A549 (cell line): ENCODE data around the gene ATP13A2. TPM values are rescaled to one million over a fixed set of nuclear protein-coding genes. Genes with fewer than 3 reads are reported as not detected.
A peak's percentile ranks its signal among the peaks of the same experiment; 100 is the strongest.

Experiments used
- ATAC-seq, 2 experiments: fragments of 200-7000 bp in 1 of 2; fragments of >200 bp in 1 of 2; cut with Nextera tagmentation in 1 of 2; cut with Tn5 transposase in 1 of 2; 3 replicates each; pipeline versions ENCODE4 v1.8.0 to v1.9.1; 2018 to 2020; ENCODE audit warnings: mild to moderate bottlenecking in 1 of 2, moderate library complexity in 1 of 2
- CTCF ChIA-PET: fragments of 300-600 bp; sonication (Branson Sonifier 250); formaldehyde crosslinking; extraction: SDS; loops from one replicate; lab custom pipeline; 2021; ENCODE audit warnings: antibody characterized with exemption, inconsistent platforms; lab: Yijun Ruan, JAX
- POLR2A ChIA-PET: fragments of 350-600 bp; formaldehyde crosslinking; extraction: SDS; loops from one replicate; lab custom pipeline; 2021; ENCODE audit warnings: antibody characterized with exemption, inconsistent platforms; lab: Yijun Ruan, JAX
- DNase-seq, 2 experiments: peaks; one replicate each; pipeline versions ENCODE4 v3.0.0 to v3.0.0-alpha.2; 2011 to 2016; ENCODE audit warnings: low read depth in 1 of 2, low spot score in 1 of 2
- FAIRE-seq: peaks from 2 replicates; lab custom pipeline; 2011; peaks lifted over from hg19 to GRCh38; lab: Jason Lieb, UNC
- H3K27ac ChIP-seq, 2 experiments: fragments of >200 bp; sonication (Bioruptor Twin); formaldehyde crosslinking; 3 replicates each; pipeline ENCODE4 v1.5.1; 2016 to 2017
- H3K4me1 ChIP-seq: fragments of >200 bp; sonication (Bioruptor Twin); formaldehyde crosslinking; 3 replicates; pipeline ENCODE4 v1.6.1; 2016
- H3K4me2 ChIP-seq: fragments of >200 bp; sonication (Bioruptor Twin); formaldehyde crosslinking; 3 replicates; pipeline ENCODE4 v1.6.1; 2016
- H3K4me3 ChIP-seq: fragments of >200 bp; sonication (Bioruptor Twin); formaldehyde crosslinking; 3 replicates; pipeline ENCODE4 v1.5.1; 2016
- H3K9me3 ChIP-seq: fragments of >200 bp; sonication (Bioruptor Twin); formaldehyde crosslinking; 3 replicates; pipeline ENCODE4 v1.6.1; 2016
- BCL3 ChIP-seq: fragments of >200 bp; sonication (Bioruptor Twin); formaldehyde crosslinking; IDR thresholded peaks from 3 replicates; pipeline ENCODE4 v1.6.1; 2016
- CHD4 ChIP-seq: fragments of 200-600 bp; sonication (generic); IDR thresholded peaks from 2 replicates; pipeline ENCODE4 v1.6.1; 2016; ENCODE audit warnings: antibody characterized with exemption, mild to moderate bottlenecking, borderline replicate concordance
- CTCF ChIP-seq: fragments of >200 bp; sonication (Bioruptor Twin); formaldehyde crosslinking; IDR thresholded peaks from 3 replicates; pipeline ENCODE4 v1.5.1; 2016
- E2F6 ChIP-seq: IDR thresholded peaks from 2 replicates; pipeline ENCODE4 v1.6.1; 2012; ENCODE audit warnings: low read depth, borderline replicate concordance
- EHF ChIP-seq: fragments of 250-450 bp; sonication (Bioruptor Pico); IDR thresholded peaks from 2 replicates; pipeline ENCODE4 v1.5.0; 2020; ENCODE audit warnings: mild to moderate bottlenecking
- ESRRA ChIP-seq: fragments of 150-350 bp; IDR thresholded peaks from 2 replicates; pipeline ENCODE4 v1.6.1; 2014; ENCODE audit warnings: mild to moderate bottlenecking, low read length, borderline replicate concordance
- FOXS1 ChIP-seq: fragments of 250-450 bp; sonication (Bioruptor Pico); IDR thresholded peaks from 2 replicates; pipeline ENCODE4 v1.5.0; 2020; ENCODE audit warnings: mild to moderate bottlenecking, moderate library complexity
- GATA3 ChIP-seq: IDR thresholded peaks from 2 replicates; pipeline ENCODE4 v1.6.1; 2012; ENCODE audit warnings: borderline replicate concordance
- HDAC2 ChIP-seq: fragments of 200-600 bp; sonication (generic); IDR thresholded peaks from 2 replicates; pipeline ENCODE4 v1.6.1; 2016
- HEYL ChIP-seq: fragments of 250-450 bp; sonication (Bioruptor Pico); IDR thresholded peaks from 2 replicates; pipeline ENCODE4 v1.8.0; 2021; ENCODE audit warnings: mild to moderate bottlenecking, moderate library complexity
- HOXB13 ChIP-seq: fragments of 250-450 bp; sonication (Bioruptor Pico); IDR thresholded peaks from 2 replicates; pipeline ENCODE4 v1.5.0; 2020; ENCODE audit warnings: low read depth, mild to moderate bottlenecking, moderate library complexity
- HOXB5 ChIP-seq: fragments of 250-450 bp; sonication (Bioruptor Pico); IDR thresholded peaks from 2 replicates; pipeline ENCODE4 v1.5.0; 2020; ENCODE audit warnings: mild to moderate bottlenecking, moderate library complexity
- JUNB ChIP-seq: fragments of >200 bp; sonication (Bioruptor Twin); formaldehyde crosslinking; IDR thresholded peaks from 2 replicates; pipeline ENCODE4 v1.6.1; 2016
- KDM1A ChIP-seq: fragments of 200-600 bp; sonication (generic); IDR thresholded peaks from 2 replicates; pipeline ENCODE4 v1.6.1; 2016; ENCODE audit warnings: low read depth, mild to moderate bottlenecking
- KDM5A ChIP-seq: fragments of 200-600 bp; sonication (generic); IDR thresholded peaks from 2 replicates; pipeline ENCODE4 v1.6.1; 2016; ENCODE audit warnings: antibody characterized with exemption, mild to moderate bottlenecking
- MAX ChIP-seq: IDR thresholded peaks from 2 replicates; pipeline ENCODE4 v1.6.1; 2012
- MYC ChIP-seq: IDR thresholded peaks from 2 replicates; pipeline ENCODE4 v1.6.1; 2012; ENCODE audit warnings: mild to moderate bottlenecking, inconsistent platforms, low read length, improper control_type of control experiment, borderline replicate concordance
- POLR2AphosphoS2 ChIP-seq: conservative IDR thresholded peaks from 2 replicates; pipeline ENCODE4 v1.6.1; 2012; ENCODE audit warnings: low read length, improper control_type of control experiment, inconsistent platforms
- RAD21 ChIP-seq, 2 experiments: fragments of >200 bp in 1 of 2; sonication (Bioruptor Twin) in 1 of 2; formaldehyde crosslinking in 1 of 2; IDR thresholded peaks in 1 of 2; conservative IDR thresholded peaks in 1 of 2; 2 replicates in 1 of 2; 3 replicates in 1 of 2; pipeline ENCODE4 v1.6.1; 2012 to 2018; ENCODE audit warnings: inconsistent platforms in 1 of 2
- REST ChIP-seq: fragments of 200-600 bp; sonication (generic); IDR thresholded peaks from 2 replicates; pipeline ENCODE4 v1.6.1; 2016; ENCODE audit warnings: antibody characterized with exemption, mild to moderate bottlenecking, moderate library complexity
- RFX5 ChIP-seq: fragments of 450-650 bp; IDR thresholded peaks from 2 replicates; pipeline ENCODE4 v1.7.1; 2014; ENCODE audit warnings: antibody characterized with exemption, mild to moderate bottlenecking, moderate library complexity
- SREBF2 ChIP-seq: fragments of 450-650 bp; IDR thresholded peaks from 2 replicates; pipeline ENCODE4 v1.6.1; 2014; ENCODE audit warnings: mild to moderate bottlenecking, moderate library complexity
- TFCP2L1 ChIP-seq: fragments of 250-450 bp; sonication (Bioruptor Pico); IDR thresholded peaks from 2 replicates; pipeline ENCODE4 v1.5.0; 2021; ENCODE audit warnings: mild to moderate bottlenecking
- TP53 ChIP-seq: fragments of 250-450 bp; sonication (Bioruptor Pico); IDR thresholded peaks from 2 replicates; pipeline ENCODE4 v1.5.0; 2021; ENCODE audit warnings: mild to moderate bottlenecking, moderate library complexity
- ZC3H11A ChIP-seq: fragments of 450-650 bp; IDR thresholded peaks from 2 replicates; pipeline ENCODE4 v1.6.1; 2014; ENCODE audit warnings: antibody characterized with exemption, mild to moderate bottlenecking
- WGBS: methylation state at CpG from one replicate; pipeline ENCODE4 v1.1.6; 2017; ENCODE audit errors: missing lambda C conversion rate; 5-methylcytosine and 5-hydroxymethylcytosine counted together
- polyA plus RNA-seq, 4 experiments: library from polyadenylated mRNA; depleted of rRNA in 3 of 4; stranded (reverse); fragments of >200 nt; fragmentation: RNase III in 1 of 4; extraction: RNeasy Plus Mini Kit Qiagen cat#74134 plus additional on column Dnase treatment in 1 of 4; gene quantifications; 2 replicates in 3 of 4; 3 replicates in 1 of 4; pipeline ENCODE4 v1.2.3, GENCODE V29; 2011 to 2017
- TF ChIP-seq, protein P1 (sequence below): fragments of >200 bp; sonication (Bioruptor Twin); formaldehyde crosslinking; IDR thresholded peaks from 2 replicates; pipeline ENCODE4 v1.6.1; 2016
- TF ChIP-seq, protein P2 (sequence below): fragments of 250-450 bp; sonication (Bioruptor Pico); IDR thresholded peaks from 2 replicates; pipeline ENCODE4 v1.5.0; 2020; ENCODE audit warnings: low read depth, mild to moderate bottlenecking, moderate library complexity

Gene ATP13A2
- polyA plus RNA-seq, 2 of the 4 experiments (the other 2 are of a cell fraction): 7.9 to 23.1 TPM

DNA sequence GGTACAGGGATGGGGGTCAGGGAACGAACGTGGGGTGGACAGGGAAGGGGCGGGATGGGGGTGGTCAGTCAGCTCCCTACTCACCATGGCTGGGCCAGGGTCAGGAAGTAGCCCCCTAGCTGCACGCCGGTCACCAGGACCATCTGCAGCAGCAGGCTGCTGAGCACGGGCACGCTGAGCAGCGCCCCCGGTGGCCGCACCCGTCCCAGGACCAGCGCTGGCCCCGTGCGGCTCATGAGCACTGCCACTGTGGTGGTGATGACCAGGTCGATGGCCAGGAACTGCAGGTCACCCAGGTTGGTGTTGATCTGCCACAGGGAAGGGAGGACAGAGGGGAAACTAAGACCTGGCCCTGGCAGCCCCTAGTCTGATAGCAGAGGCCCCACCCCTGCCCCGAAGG, 24.8 kb downstream of the ATP13A2 start:
- Histone ChIP-seq H3K27ac (no peak overlapping the region), H3K4me1 (peaks cover 4% of the 10 kb centered on the region; the same call in 1 of the 3 replicates), H3K4me3 (no peak overlapping the region), H3K9me3 (no peaks in the 10 kb centered on the region), H3K4me2 (no peak overlapping the region)
- ChIA-PET POLR2A (no interaction called here), CTCF (interaction anchor here (1.0 to 3.1 kb wide), 8 partner anchors 8 to 35 kb away, joined by 3 to 12 read pairs (median 4); no protein-coding TSS in a partner anchor)
- 52% methylated on average over 5 of the region's 16 CpGs for WGBS
- FAIRE-seq (no peak), DNase-seq (peak in 1 of 2 experiments; percentile 35), ATAC-seq (peak; percentile 67 to 86; a peak in 5 of 6 replicates)
- TF ChIP-seq RFX5: no peak
- no peak for TF ChIP-seq FOXS1 (CRISPR knock-in tag)
- no peak for TF ChIP-seq E2F6
- TF ChIP-seq MAX: no peak
- TF ChIP-seq CTCF: peak; percentile 35
- TF ChIP-seq BCL3: no peak

DNA sequence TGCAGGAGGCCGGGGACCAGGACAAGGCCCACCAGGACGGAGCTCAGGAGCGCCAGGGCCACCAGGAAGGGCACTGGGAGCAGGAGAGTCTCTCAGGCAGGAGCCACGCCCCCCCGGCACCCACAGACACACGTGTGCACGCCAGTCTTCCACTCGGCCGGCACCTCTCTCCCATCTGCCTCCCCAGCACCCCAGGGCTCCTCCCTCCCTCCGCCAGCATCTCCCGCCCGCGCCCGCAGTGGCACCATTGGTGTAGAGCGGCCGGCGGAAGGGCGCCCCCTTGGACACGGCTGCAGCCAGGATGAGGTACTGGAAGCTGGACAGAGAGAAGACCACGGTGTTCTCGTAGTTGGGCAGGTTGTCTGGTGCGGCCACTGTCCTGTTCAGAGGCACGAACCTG, 25.2 kb downstream of the ATP13A2 start:
- H3K4me2 ChIP-seq: no peak overlapping the region
- TF ChIP-seq CHD4 (no peak), HOXB5 (CRISPR knock-in tag) (no peak), POLR2AphosphoS2 (no peak), EHF (no peak), JUNB (no peak), ZC3H11A (no peak), KDM5A (no peak), TP53 (CRISPR knock-in tag) (no peak), ESRRA (no peak), HEYL (CRISPR knock-in tag) (no peak), MYC (no peak), KDM1A (no peak)
- TF ChIP-seq, all 56 proteins: peak for 0
- no peaks in the 10 kb centered on the region for H3K9me3 ChIP-seq
- H3K27ac ChIP-seq: no peak overlapping the region
- no peak overlapping the region for H3K4me3 ChIP-seq
- H3K4me1 ChIP-seq: peaks cover 4% of the 10 kb centered on the region; the same call in 1 of the 3 replicates
- FAIRE-seq: no peak
- ChIA-PET CTCF (interaction anchor here (0.7 to 3.1 kb wide), 8 partner anchors 9 to 361 kb away, joined by 3 to 12 read pairs (median 4); no protein-coding TSS in a partner anchor), POLR2A (no interaction called here)
- peak in 1 of 2 experiments; percentile 18; a peak in 3 of 6 replicates for ATAC-seq
- 70% methylated on average over 15 of the region's 23 CpGs for WGBS
- DNase-seq: no peak

DNA sequence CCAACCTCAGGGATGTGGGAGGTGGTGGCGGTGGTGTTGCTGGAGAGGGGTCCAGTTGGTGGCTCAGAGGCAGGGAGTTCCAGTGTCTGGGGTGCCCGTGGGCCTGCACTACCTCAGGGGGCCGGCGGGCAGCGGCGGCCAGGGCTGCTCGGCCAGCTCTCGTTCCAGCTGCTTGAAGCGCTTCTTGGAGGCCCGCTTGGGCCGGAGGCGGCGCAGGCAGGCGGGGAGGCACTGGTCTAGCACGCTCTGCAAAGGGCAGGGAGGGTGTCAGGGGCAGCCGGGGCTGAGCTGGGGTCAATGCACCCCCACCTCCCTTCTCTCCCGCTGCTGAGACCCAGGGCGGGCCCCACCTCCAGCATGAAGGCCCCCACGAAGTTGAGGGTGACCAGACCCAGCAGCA, 25.6 kb downstream of the ATP13A2 start:
- FAIRE-seq (no peak), DNase-seq (no peak), ATAC-seq (no peak)
- Histone ChIP-seq H3K4me3 (no peak overlapping the region), H3K9me3 (no peaks in the 10 kb centered on the region), H3K4me1 (peaks cover 4% of the 10 kb centered on the region; the same call in 1 of the 3 replicates), H3K4me2 (no peak overlapping the region), H3K27ac (no peak overlapping the region)
- ChIA-PET CTCF (interaction anchor here (0.7 to 3.1 kb wide), 7 partner anchors 9 to 361 kb away, joined by 3 to 12 read pairs (median 4); no protein-coding TSS in a partner anchor), POLR2A (no interaction called here)
- WGBS: 78% methylated on average over 6 of the region's 19 CpGs
- TF ChIP-seq, protein P1, sequence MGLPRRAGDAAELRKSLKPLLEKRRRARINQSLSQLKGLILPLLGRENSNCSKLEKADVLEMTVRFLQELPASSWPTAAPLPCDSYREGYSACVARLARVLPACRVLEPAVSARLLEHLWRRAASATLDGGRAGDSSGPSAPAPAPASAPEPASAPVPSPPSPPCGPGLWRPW: no peak
- TF ChIP-seq TFCP2L1 (CRISPR knock-in tag): no peak
- no peak for TF ChIP-seq ZC3H11A
- no peak for TF ChIP-seq HDAC2
- TF ChIP-seq ESRRA: no peak
- TF ChIP-seq REST: no peak
- TF ChIP-seq GATA3: no peak
- no peak for TF ChIP-seq HOXB13 (CRISPR knock-in tag)
- TF ChIP-seq RAD21 (conservative IDR thresholded peaks at IDR 0.05 in 1 of 2, IDR thresholded peaks at IDR 0.05 in 1 of 2): no peak
- no peak for TF ChIP-seq SREBF2
- TF ChIP-seq, protein P2, sequence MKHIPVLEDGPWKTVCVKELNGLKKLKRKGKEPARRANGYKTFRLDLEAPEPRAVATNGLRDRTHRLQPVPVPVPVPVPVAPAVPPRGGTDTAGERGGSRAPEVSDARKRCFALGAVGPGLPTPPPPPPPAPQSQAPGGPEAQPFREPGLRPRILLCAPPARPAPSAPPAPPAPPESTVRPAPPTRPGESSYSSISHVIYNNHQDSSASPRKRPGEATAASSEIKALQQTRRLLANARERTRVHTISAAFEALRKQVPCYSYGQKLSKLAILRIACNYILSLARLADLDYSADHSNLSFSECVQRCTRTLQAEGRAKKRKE (CRISPR knock-in tag): no peak
